ENCODE data around the gene CSNK1G1.

GRCh38 chr15:64143276-64143675 is 212.7 kb downstream of the CSNK1G1 start:
- TF ChIP-seq POLR2A (IDR thresholded peaks at IDR 0.05; ENCODE audit: low read length): no peak
- TF ChIP-seq GATA1 (IDR thresholded peaks at IDR 0.05; ENCODE audit: low read depth, low read length): no peak
